T-helper 17 cell (primary cell): ENCODE data around the gene NPHP3. TPM values are rescaled to one million over a fixed set of nuclear protein-coding genes. Genes with fewer than 3 reads are reported as not detected.

Source experiments
- ATAC-seq: fragments of 150-1000 bp; cut with Tn5 transposase; 2 replicates; pipeline ENCODE4 v1.10.0; 2021; ENCODE audit warnings: mild to moderate bottlenecking, moderate library complexity
- DNase-seq, 3 donors: peaks; one replicate each; pipeline versions ENCODE4 v3.0.0 to v3.0.0-alpha.2; 2020 to 2021
- H3K9me3 ChIP-seq: one replicate; pipeline ENCODE4 v1.7.0; 2013; ENCODE audit warnings: low read length, mild to moderate bottlenecking; ENCODE audit not compliant: control insufficient read depth, poor library complexity, severe bottlenecking
- H3K27ac Mint-ChIP-seq: one replicate; pipeline ENCODE4 v1.8.0; 2022; ENCODE audit warnings: mild to moderate bottlenecking, moderate library complexity, mixed read lengths
- H3K27me3 Mint-ChIP-seq: one replicate; pipeline ENCODE4 v1.8.0; 2022; ENCODE audit warnings: mixed read lengths
- H3K36me3 Mint-ChIP-seq: one replicate; pipeline ENCODE4 v1.8.0; 2022; ENCODE audit warnings: low read depth, mixed read lengths
- H3K4me1 Mint-ChIP-seq: one replicate; pipeline ENCODE4 v1.8.0; 2022; ENCODE audit warnings: mild to moderate bottlenecking, mixed read lengths
- H3K4me3 Mint-ChIP-seq: one replicate; pipeline ENCODE4 v1.8.0; 2022; ENCODE audit warnings: mild to moderate bottlenecking, moderate library complexity, mixed read lengths
- total RNA-seq, 4 donors: library from RNA in 2 of 4; stranded (reverse) in 2 of 4; gene quantifications; one replicate each; pipeline ENCODE4 v1.2.3 and lab custom pipeline; 2022 to 2026

The NPHP3 gene
- total RNA-seq, 2 donors from 2014 or later: 26.1 to 30.3 TPM

DNA sequence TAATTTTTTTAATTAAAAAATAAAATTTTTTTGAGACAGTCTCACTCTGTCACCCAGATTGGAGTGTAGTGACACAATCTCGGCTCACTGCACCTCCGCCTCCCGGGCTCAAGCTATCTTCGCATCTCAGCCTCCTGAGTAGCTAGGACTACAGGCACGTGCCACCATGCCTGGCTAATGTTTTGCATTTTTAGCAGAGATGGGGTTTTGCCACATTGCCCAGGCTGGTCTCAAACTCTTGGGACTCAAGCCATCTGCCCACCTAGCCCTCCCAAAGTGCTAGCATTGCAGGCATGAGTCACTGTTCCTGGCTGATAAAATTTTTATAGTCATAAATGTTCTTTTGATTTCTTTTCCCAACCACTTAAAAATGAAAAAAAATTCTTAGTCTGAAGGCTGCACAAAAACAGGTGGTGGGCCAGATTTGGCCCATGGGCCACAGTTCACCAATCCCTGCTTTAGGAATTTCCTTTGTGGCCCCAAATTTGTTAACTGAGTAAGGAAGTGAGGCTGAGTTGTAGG is 52.9 kb downstream of the NPHP3 start:
- no peaks in the 10 kb centered on the region for H3K9me3 ChIP-seq
- no peak overlapping the region for H3K4me3 Mint-ChIP-seq
- DNase-seq: no peak
- H3K36me3 Mint-ChIP-seq: peaks cover 2% of the 10 kb centered on the region
- no peaks in the 10 kb centered on the region for H3K27me3 Mint-ChIP-seq
- no peak for ATAC-seq
- no peak overlapping the region for H3K27ac Mint-ChIP-seq
- peaks cover 13% of the 10 kb centered on the region for H3K4me1 Mint-ChIP-seq

DNA sequence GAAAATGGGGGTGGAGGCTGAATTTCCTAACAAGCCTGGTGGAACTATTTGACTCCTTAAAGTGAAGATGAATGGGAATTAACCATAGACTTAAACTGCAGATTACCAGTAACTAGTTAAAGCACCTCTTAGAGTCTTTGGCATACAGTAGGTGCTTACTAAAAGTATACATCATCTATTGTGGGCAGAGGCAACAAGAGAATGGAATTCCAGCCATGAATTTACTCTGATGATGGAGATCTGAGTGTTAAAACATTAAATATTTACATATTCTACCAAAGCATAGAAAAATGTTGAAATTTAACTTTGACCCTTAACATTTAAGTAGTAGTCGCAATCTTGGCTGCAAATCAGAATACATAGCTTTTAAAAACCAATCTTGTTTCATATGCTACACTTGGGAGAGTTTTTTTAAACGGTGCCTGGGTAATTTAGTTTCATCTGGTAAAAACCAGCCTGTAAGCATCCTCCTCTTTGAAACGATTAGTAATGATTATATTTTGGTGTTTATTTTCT is 56.9 kb downstream of the NPHP3 start:
- H3K36me3 Mint-ChIP-seq: peaks cover 2% of the 10 kb centered on the region
- no peak for ATAC-seq

DNA sequence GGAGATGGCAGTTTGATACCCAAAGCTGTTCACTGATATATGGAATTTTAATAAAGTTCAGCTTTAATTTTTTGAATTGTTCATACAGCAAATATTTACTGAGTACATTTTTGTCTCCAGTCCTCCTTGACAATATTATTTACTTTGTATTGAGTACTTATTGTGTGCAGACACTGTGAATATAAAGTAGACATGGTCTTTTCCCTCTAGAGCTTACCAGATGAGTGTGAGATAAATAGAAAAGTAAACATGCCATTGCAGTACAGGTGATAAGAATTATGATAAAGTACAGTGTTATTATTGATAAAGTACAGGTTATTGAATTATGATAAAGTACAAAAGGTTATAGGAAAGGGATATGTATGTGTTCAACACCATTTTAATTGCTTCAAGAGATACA is 60.0 kb downstream of the NPHP3 start:
- DNase-seq (no peak), ATAC-seq (no peak)
- no peak overlapping the region for H3K4me3 Mint-ChIP-seq
- H3K36me3 Mint-ChIP-seq: peaks cover 4% of the 10 kb centered on the region
- peaks cover 47% of the 10 kb centered on the region for H3K4me1 Mint-ChIP-seq
- H3K27me3 Mint-ChIP-seq: no peaks in the 10 kb centered on the region
- H3K9me3 ChIP-seq: no peaks in the 10 kb centered on the region
- H3K27ac Mint-ChIP-seq: peak overlapping the region; percentile 43

More for the DNA sequence above, 56.9 kb downstream of the NPHP3 start:
- peaks cover 36% of the 10 kb centered on the region for H3K4me1 Mint-ChIP-seq
- H3K27ac Mint-ChIP-seq: no peak overlapping the region
- no peak for DNase-seq
- H3K4me3 Mint-ChIP-seq: no peak overlapping the region
- H3K27me3 Mint-ChIP-seq: no peaks in the 10 kb centered on the region
- no peaks in the 10 kb centered on the region for H3K9me3 ChIP-seq

DNA sequence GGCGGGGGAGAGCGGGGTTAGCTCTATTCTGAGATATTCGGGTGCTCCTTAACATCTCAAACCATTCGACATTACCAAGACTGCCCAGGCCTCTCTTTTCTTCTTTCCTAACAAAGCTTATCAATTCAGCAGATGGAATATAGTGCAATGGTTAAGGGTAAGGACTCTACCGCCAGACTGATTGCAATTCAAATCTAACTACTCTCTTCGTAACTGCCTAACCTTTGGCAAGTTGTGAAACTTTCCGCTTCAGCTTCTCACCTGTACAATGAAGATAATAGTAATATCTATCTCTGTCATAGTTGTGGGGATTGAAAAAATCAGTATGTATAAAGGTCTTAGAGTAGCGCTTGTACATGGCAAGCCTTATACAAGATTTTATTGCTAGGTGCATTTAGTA is 61.1 kb downstream of the NPHP3 start:
- Mint-ChIP-seq H3K27ac (peak overlapping the region; percentile 96), H3K4me3 (peak overlapping the region; percentile 98), H3K36me3 (peaks cover 4% of the 10 kb centered on the region), H3K4me1 (peaks cover 49% of the 10 kb centered on the region), H3K27me3 (no peaks in the 10 kb centered on the region)
- ATAC-seq (no peak), DNase-seq (no peak)
- H3K9me3 ChIP-seq: no peaks in the 10 kb centered on the region

DNA sequence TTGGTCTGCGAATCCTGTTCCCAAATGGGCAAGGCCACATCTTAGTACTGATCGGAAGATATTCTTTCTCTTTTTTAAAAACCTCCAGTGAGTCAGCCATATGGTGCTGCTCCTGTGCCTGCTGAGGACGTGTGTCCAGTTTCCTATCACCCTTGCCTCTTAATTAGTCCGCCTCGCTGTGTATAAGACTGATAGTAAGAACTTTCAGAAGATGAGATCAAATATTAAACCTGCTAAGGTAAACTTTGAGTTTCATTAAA is 61.5 kb downstream of the NPHP3 start:
- H3K4me1 Mint-ChIP-seq: peaks cover 50% of the 10 kb centered on the region
- DNase-seq (no peak), ATAC-seq (no peak)
- no peaks in the 10 kb centered on the region for H3K27me3 Mint-ChIP-seq
- peak overlapping the region; percentile 98 for H3K4me3 Mint-ChIP-seq
- peak overlapping the region; percentile 96 for H3K27ac Mint-ChIP-seq
- H3K9me3 ChIP-seq: no peaks in the 10 kb centered on the region
- peaks cover 4% of the 10 kb centered on the region for H3K36me3 Mint-ChIP-seq

DNA sequence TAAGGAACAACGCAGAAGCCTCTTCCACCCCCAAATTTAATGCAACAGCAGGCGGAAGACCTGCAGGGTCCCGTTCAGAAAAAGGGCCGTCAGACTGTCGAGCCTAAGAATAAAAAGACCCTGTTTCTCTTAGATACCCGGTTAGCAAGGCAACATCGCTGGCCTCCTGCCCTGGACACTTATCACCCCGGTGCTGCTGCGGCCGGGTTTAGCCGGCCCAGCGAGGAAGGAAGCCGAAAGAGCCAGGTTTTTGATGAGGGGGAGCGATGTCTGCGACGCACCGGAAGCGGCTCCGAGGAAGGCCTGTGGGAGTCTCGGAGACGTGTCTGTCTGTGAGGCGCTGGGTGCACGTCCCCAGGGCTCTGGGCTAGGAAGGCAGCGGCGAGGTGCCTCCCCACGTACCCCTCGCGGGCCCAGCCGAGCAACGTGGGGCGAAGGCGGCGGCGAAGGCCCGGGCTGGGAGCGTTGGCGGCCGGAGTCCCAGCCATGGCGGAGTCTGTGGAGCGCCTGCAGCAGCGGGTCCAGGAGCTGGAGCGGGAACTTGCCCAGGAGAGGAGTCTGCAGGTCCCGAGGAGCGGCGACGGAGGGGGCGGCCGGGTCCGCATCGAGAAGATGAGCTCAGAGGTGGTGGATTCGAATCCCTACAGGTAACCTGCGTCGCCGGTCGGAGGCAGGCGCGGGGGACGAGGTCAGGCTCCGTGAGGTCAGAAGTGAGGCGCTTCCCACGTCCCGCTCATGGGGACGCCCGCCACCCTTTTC is 62.0 kb downstream of the NPHP3 start, which contains the start of gene UBA5:
Gene UBA5 (plus strand): TSS at position 278 of the 759 bp plus-strand sequence. CDS start 209 bp downstream, at position 487.
- H3K27me3 Mint-ChIP-seq: no peaks in the 10 kb centered on the region
- DNase-seq: peak; percentile 51 to 58 (median 52)
- H3K9me3 ChIP-seq: no peaks in the 10 kb centered on the region
- H3K27ac Mint-ChIP-seq: peak within 1 kb of the TSS; percentile 96
- H3K4me3 Mint-ChIP-seq: peak within 1 kb of the TSS; percentile 98
- H3K4me1 Mint-ChIP-seq: peaks cover 52% of the 10 kb centered on the region
- H3K36me3 Mint-ChIP-seq: peaks cover 6% of the 10 kb centered on the region
- peak; percentile 92 for ATAC-seq

DNA sequence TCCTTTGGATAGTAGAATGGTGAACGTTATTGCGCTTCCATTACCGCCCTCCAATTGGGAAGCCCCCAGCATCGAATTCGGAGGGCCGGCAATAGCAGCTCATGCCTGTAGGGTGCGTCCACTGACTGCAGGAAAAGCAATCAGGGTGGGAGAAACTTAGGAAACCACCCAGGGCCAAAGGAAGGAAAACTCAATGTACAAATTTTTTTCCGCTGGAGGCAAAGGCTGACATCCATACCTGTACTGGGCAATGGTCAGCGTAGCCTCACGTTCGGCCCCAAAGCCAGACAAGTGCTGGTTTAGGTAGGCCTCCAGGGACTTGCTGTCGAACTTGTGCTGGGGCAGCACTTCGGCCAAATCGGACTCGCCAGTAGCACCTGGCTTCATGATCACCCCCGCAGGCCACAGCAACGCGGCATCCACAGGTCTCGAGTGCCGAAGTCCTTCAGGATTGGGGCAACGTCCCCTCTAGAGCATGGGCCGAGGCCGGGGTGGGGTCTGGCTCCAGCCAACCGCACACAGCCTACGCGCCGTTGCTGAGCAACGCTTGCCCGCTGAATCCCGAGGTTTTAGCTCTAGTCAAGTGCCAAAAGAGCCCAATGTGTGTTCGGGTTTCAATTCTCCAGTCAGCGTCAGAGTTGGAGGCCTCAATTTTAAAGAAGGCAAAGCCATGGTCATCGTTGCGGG is 62.7 kb downstream of the NPHP3 start, which contains the start of gene ACAD11:
Gene ACAD11 (minus strand): TSS at position 445 of the 687 bp plus-strand sequence. CDS start 58 bp downstream, at position 387.
- Mint-ChIP-seq H3K4me1 (peaks cover 48% of the 10 kb centered on the region), H3K4me3 (peak within 1 kb of the TSS; percentile 98), H3K36me3 (peaks cover 6% of the 10 kb centered on the region), H3K27ac (peak within 1 kb of the TSS; percentile 96), H3K27me3 (no peaks in the 10 kb centered on the region)
- H3K9me3 ChIP-seq: no peaks in the 10 kb centered on the region
- ATAC-seq (peak; percentile 36), DNase-seq (peak in 2 of 3 donors; percentile 14 to 16)

DNA sequence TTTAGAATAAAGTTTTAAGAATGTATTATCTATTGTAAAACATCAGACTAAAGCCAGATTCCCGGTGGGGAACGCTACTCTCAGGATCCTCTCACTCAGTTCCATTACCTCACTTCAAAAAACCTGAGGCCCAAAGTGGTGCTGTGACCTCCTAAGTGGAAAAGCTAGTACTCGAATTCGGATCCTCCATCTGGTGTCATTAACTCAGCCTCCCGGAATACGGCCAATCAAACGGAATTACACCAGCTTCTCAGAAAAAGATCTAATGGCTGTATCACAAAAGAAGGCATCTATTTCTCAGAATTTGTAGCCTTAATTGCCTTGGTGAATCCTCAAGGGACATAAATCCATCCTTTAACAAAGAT is 63.2 kb downstream of the NPHP3 start:
- DNase-seq (no peak), ATAC-seq (no peak)
- Mint-ChIP-seq H3K27ac (peak overlapping the region; percentile 96), H3K36me3 (peaks cover 6% of the 10 kb centered on the region), H3K4me1 (peaks cover 45% of the 10 kb centered on the region), H3K27me3 (no peaks in the 10 kb centered on the region), H3K4me3 (peak overlapping the region; percentile 98)
- no peaks in the 10 kb centered on the region for H3K9me3 ChIP-seq

DNA sequence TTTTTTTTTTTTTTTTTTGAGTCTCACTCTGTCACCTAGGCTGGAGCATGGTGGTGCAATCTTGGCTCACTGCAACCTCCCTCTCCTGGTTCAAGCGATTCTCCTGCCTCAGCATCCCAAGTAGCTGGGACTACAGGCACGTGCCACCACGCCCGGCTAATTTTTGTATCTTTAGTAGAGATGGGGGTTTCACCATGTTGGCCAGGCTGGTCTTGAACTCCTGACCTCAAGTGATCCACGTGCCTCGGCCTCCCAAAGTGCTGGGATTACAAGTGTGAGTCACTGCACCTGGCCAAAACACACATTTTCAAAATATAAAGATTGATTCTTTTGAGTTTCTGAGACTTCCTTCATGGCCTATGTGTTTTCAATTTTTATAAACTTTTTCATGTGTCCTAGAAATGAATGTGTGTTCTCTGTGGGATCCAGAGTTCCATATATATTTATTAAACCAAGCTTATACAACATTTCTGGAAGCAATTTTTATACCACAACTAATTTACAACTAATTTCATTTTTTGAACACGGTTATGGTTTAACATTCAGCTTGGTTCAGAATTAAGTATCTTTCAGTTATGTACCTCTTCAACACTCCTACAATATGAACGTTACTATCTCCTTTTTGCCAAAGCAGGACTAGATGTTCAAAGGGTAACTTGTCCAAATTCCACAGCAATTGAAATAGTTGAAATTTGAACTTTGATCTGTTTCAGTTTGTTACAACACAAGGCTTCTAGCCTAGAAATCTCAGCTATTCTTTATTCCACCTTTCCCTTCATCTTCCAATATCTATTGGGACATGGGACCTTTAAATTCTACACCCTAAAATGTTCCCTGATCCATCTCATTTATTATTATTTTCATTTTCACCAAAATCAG is 64.1 kb downstream of the NPHP3 start:
- Mint-ChIP-seq H3K27me3 (no peaks in the 10 kb centered on the region), H3K4me3 (peak overlapping the region; percentile 31), H3K36me3 (peaks cover 6% of the 10 kb centered on the region), H3K4me1 (peaks cover 39% of the 10 kb centered on the region), H3K27ac (peak overlapping the region; percentile 96)
- DNase-seq (no peak), ATAC-seq (no peak)
- no peaks in the 10 kb centered on the region for H3K9me3 ChIP-seq

DNA sequence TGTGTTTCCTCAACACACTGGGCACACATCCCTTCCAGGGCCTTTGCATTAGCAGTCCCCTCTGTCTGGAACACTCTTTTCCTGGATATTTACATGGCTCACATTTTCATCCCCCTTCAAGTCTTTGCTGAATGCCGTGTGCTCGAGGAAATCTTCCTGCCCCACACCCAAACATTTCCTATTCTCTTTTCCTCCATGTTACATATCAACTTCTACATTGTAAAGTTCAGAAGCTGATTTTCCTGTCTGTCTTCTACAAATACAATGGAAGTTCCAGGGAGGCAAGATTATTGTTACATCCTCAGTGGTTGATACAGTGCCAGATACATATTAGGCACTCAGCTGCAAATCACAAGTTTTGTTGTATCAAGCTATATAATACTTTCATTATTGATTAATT is 66.7 kb downstream of the NPHP3 start:
- H3K9me3 ChIP-seq: no peaks in the 10 kb centered on the region
- ATAC-seq (no peak), DNase-seq (no peak)
- H3K4me1 Mint-ChIP-seq: peaks cover 23% of the 10 kb centered on the region
- no peak overlapping the region for H3K4me3 Mint-ChIP-seq
- H3K27me3 Mint-ChIP-seq: no peaks in the 10 kb centered on the region
- H3K27ac Mint-ChIP-seq: no peak overlapping the region
- peaks cover 6% of the 10 kb centered on the region for H3K36me3 Mint-ChIP-seq

DNA sequence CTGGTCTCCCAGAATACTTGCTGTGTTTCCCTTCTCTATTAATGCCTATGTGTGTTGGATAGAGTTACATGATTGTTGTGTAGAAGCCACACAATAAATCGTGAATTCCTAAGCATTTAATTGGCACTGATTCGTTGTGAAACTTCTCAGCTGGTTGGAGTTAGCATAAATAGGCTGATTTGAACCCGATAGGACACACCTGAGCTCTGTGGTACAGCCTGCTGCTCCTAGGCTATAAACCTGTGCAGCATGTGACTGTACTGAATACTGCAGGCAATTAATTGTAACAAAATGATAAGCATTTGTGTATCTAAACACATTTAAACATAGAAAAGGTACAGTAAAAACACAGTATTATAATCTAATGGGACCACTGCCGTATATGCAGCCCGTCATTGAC is 67.5 kb downstream of the NPHP3 start:
- H3K4me3 Mint-ChIP-seq: no peak overlapping the region
- DNase-seq: no peak
- peaks cover 3% of the 10 kb centered on the region for H3K36me3 Mint-ChIP-seq
- H3K27me3 Mint-ChIP-seq: no peaks in the 10 kb centered on the region
- no peaks in the 10 kb centered on the region for H3K9me3 ChIP-seq
- H3K4me1 Mint-ChIP-seq: peaks cover 20% of the 10 kb centered on the region
- no peak for ATAC-seq
- H3K27ac Mint-ChIP-seq: no peak overlapping the region

DNA sequence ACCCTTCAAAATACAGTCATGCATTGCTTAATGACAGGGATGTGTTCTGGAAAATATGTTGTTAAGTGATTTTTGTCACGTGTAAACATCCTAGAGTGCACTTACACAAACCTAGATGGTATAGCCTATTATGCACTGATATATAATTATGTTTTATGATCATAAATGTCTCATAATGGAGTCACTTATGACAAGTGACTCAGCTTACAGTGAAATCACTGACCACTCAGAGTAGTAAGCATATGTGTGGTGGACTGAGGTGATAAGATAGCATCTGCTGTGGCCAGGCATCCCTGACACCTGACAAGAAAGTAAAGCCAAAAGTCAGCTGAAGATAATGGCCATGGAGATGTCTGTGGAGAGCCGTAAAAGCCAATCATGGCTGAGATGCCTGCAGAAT is 68.0 kb downstream of the NPHP3 start:
- ATAC-seq (no peak), DNase-seq (no peak)
- Mint-ChIP-seq H3K27ac (no peak overlapping the region), H3K36me3 (peaks cover 3% of the 10 kb centered on the region), H3K4me3 (no peak overlapping the region), H3K27me3 (no peaks in the 10 kb centered on the region), H3K4me1 (peaks cover 18% of the 10 kb centered on the region)
- no peaks in the 10 kb centered on the region for H3K9me3 ChIP-seq
